Measurements from ENCODE around the gene ADGRF3.
"Not testable (repeated sequence)": the region's sequence is repeated elsewhere in the genome, so short reads cannot be mapped to it uniquely, and the experiment has no call there.

ADGRF3 gene

GRCh38 chr2:26276484-26277227, 69.9 kb downstream of the ADGRF3 start:
- no peak for FAIRE-seq

DNA sequence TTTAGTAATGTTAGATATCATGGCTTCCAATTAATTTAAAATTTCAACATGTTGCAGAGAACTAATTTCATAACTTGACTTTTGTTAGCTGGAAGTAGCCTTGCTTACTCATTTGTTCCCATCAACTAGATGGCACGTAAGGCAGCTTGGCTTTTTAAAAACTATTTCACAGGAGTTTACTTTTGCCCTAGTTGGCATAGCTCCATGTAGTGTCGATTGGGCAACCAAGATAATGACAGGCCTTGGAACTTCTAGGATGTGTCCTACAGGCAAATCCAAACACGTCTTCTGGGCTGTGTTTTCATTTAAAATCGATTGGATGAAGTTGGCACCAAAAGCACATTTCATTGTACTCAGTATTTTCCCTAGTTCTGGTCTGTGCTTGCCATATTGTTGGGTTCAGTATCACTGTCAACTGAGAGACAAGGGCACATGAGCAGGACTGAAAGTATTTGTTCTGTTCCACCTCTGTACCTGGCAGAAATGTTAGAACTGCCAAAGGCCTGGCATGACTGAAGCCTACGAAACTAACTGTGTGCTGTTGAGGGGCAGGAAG, 72.5 kb downstream of the ADGRF3 start:
- no peak for FAIRE-seq

DNA sequence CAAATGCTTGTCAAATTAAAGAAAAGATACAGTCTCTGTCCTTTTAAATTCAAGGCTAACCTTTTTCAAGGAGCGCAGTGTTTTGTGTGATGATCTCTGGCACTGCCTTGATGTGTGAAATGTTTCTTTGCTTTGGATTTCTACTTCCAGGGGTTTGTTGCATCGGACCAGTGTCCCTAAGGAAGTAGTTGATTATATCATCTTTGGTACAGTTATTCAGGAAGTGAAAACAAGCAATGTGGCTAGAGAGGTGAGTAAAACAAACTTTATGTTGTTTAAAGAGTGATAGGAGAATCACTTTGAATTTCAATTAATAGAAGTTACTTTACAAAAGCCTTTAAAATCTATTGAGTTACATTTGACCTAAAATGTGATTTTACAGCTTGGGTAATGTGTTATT, 73.1 kb downstream of the ADGRF3 start:
- no peak for FAIRE-seq

DNA sequence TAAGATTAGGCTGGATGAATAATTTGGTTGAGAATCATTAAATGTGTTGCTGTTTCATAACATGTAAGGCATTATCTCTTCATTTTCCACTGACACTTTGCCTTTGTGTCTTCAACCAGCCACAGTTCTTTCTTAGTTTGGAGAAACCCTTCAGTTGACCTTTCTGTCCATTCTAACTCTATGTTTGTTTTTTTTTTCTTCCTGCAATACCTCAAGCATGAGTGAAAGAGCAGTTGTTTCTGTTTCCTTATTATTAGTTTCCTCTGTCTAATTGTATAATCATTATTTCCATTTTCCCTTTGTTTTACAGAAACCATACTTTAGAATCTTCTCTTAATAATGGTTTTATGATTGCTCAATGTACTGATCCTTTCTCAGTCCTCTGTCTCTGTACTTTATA, 76.2 kb downstream of the ADGRF3 start:
- no peak for FAIRE-seq

GRCh38 chr2:26269571-26270158, 76.9 kb downstream of the ADGRF3 start:
- no peak for FAIRE-seq

GRCh38 chr2:26268670-26269385, 77.8 kb downstream of the ADGRF3 start:
- FAIRE-seq, result not testable (repeated sequence)

GRCh38 chr2:26268213-26268612, 78.4 kb downstream of the ADGRF3 start:
- no peak for FAIRE-seq

DNA sequence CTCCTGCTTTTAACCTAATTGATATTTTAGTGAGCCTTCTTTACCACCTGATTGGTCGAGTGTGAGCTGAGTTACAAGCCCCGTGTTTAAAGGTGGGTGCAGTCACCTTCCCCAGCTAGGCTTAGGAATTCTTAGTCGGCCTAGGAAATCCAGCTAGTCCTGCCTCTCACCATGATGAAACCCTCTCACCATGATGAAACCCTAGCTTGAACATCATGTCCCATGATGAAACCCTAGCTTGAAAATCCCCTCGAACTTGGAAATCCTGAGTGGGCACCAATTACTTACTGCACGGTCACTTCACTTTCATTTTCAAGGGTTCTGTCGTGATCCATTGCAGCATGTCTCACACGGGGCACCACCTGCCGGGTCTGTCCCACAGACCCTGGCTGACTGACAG, 87.8 kb downstream of the ADGRF3 start:
- FAIRE-seq, result not testable (repeated sequence)
